NCI-H2081 treated with DMSO at 0.1 percent for 48 hours (cell line): ENCODE measurements around the gene CPPED1.

ENCODE experiments used
- DNase-seq: peaks from one replicate; lab custom pipeline; 2025; lab: John Stamatoyannopoulos, UW

The CPPED1 gene

GRCh38 chr16:12646490-12647274, 157.0 kb downstream of the CPPED1 start:
- no peak for DNase-seq

GRCh38 chr16:12646098-12646489, 157.6 kb downstream of the CPPED1 start:
- DNase-seq, result no peak

- no peak for DNase-seq
Measured at GRCh38 chr16:12643034-12643455, 160.6 kb downstream of the CPPED1 start.

GRCh38 chr16:12639044-12639443, 164.6 kb downstream of the CPPED1 start:
- DNase-seq, result no peak

GRCh38 chr16:12637002-12637401, 166.7 kb downstream of the CPPED1 start:
- no peak for DNase-seq

GRCh38 chr16:12629271-12629670, 174.4 kb downstream of the CPPED1 start:
- no peak for DNase-seq

- no peak for DNase-seq
Measured at GRCh38 chr16:12628536-12628935, 175.2 kb downstream of the CPPED1 start.

GRCh38 chr16:12627394-12627793, 176.3 kb downstream of the CPPED1 start:
- no peak for DNase-seq

- no peak for DNase-seq
Measured at GRCh38 chr16:12626411-12626810, 177.3 kb downstream of the CPPED1 start.

- DNase-seq, result no peak
Measured at GRCh38 chr16:12625716-12626115, 178.0 kb downstream of the CPPED1 start.

GRCh38 chr16:12625068-12625467, 178.6 kb downstream of the CPPED1 start:
- DNase-seq, result no peak

- DNase-seq, result no peak
Measured at GRCh38 chr16:12620150-12620549, 183.5 kb downstream of the CPPED1 start.

GRCh38 chr16:12618515-12618914, 185.2 kb downstream of the CPPED1 start:
- DNase-seq, result no peak

- DNase-seq, result no peak
Measured at GRCh38 chr16:12617401-12617819, 186.3 kb downstream of the CPPED1 start.

GRCh38 chr16:12614662-12615278, 188.9 kb downstream of the CPPED1 start:
- no peak for DNase-seq

GRCh38 chr16:12613992-12614661, 189.6 kb downstream of the CPPED1 start:
- no peak for DNase-seq

- DNase-seq, result no peak
Measured at GRCh38 chr16:12613131-12613991, 190.3 kb downstream of the CPPED1 start.

GRCh38 chr16:12612598-12613101, 191.0 kb downstream of the CPPED1 start:
- no peak for DNase-seq

- no peak for DNase-seq
Measured at GRCh38 chr16:12611916-12612597, 191.6 kb downstream of the CPPED1 start.

GRCh38 chr16:12611006-12611477, 192.6 kb downstream of the CPPED1 start:
- no peak for DNase-seq
